ENCODE data around the gene SAYSD1.

DNA sequence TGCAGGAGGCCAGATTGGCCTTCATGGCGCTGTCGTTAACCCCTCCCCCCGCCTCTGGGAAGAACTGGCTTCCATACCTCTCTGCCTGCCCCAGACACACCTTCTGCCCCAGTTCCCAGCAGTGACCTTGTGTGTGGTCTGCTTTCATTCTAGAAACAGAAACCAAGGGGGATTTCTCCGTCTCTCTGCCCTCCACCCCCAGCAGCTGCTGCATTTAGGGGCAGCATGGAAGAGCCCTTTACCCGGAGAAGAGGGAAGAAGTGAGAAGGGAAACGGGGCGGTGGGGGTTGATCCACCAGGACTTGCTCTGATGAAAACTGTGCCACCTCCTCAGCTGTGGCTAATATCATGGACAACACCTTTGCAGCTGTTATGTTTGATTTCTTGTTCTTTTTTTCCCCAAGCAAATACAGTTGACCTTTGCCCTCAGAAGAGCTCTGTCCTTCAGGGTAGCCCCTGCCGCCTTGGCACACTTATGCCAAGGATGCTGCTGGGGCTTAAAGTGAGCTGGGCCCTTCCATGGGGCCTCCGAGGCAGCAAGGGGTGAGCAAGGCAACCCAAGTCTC, 60.3 kb downstream of the SAYSD1 start:
- TF ChIP-seq, protein P1, sequence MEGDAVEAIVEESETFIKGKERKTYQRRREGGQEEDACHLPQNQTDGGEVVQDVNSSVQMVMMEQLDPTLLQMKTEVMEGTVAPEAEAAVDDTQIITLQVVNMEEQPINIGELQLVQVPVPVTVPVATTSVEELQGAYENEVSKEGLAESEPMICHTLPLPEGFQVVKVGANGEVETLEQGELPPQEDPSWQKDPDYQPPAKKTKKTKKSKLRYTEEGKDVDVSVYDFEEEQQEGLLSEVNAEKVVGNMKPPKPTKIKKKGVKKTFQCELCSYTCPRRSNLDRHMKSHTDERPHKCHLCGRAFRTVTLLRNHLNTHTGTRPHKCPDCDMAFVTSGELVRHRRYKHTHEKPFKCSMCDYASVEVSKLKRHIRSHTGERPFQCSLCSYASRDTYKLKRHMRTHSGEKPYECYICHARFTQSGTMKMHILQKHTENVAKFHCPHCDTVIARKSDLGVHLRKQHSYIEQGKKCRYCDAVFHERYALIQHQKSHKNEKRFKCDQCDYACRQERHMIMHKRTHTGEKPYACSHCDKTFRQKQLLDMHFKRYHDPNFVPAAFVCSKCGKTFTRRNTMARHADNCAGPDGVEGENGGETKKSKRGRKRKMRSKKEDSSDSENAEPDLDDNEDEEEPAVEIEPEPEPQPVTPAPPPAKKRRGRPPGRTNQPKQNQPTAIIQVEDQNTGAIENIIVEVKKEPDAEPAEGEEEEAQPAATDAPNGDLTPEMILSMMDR (conservative IDR thresholded peaks at IDR 0.05; ENCODE audit: low read depth, low read length) = no peak
- no peak for TF ChIP-seq EZH2 (IDR thresholded peaks at IDR 0.05; ENCODE audit: low read length, unreplicated experiment)
